HL-60 (cell line): ENCODE measurements around the gene CIAO3.

Source experiments
- DNase-seq, 2 experiments: peaks; one replicate each; pipeline ENCODE4 v3.0.0-alpha.2; 2010 to 2020; ENCODE audit warnings: low read depth in 1 of 2, low spot score in 1 of 2
- H3K27ac ChIP-seq: fragments of 250-450 bp; sonication (Bioruptor Pico); replicated peaks from 2 replicates; pipeline ENCODE4 v1.5.1; 2020; ENCODE audit warnings: mild to moderate bottlenecking, moderate library complexity
- H3K27me3 ChIP-seq: fragments of 250-450 bp; sonication (Bioruptor Pico); 2 replicates; pipeline ENCODE4 v1.5.1; 2021; ENCODE audit warnings: mild to moderate bottlenecking, moderate library complexity; ENCODE audit not compliant: insufficient read depth, poor library complexity, severe bottlenecking
- H3K4me3 ChIP-seq: replicated peaks from 2 replicates; pipeline ENCODE4 v1.5.1; 2011; ENCODE audit warnings: mild to moderate bottlenecking, control low read depth, low read length; ENCODE audit not compliant: insufficient read depth
- GABPA ChIP-seq: IDR thresholded peaks from 2 replicates; pipeline ENCODE4 v1.6.1; 2012; ENCODE audit warnings: low read depth
- POLR2AphosphoS5 ChIP-seq: IDR thresholded peaks from 2 replicates; pipeline ENCODE4 v1.6.1; 2012; ENCODE audit warnings: low read depth
- SPI1 ChIP-seq: IDR thresholded peaks from 2 replicates; pipeline ENCODE4 v1.6.1; 2012; ENCODE audit warnings: low read depth, mild to moderate bottlenecking, borderline replicate concordance
- TF ChIP-seq, protein P1 (sequence below): IDR thresholded peaks from 2 replicates; pipeline ENCODE4 v1.6.1; 2012; ENCODE audit warnings: low read depth; ENCODE audit not compliant: insufficient replicate concordance
- TF ChIP-seq, protein P2 (sequence below): IDR thresholded peaks from one replicate; pipeline ENCODE4 v1.5.1; 2011; ENCODE audit warnings: low read length, control low read depth, inconsistent platforms; ENCODE audit not compliant: insufficient read depth

Gene CIAO3

GRCh38 chr16:711084-711483 lies 29.7 kb downstream of the CIAO3 start:
- TF ChIP-seq, protein P1, sequence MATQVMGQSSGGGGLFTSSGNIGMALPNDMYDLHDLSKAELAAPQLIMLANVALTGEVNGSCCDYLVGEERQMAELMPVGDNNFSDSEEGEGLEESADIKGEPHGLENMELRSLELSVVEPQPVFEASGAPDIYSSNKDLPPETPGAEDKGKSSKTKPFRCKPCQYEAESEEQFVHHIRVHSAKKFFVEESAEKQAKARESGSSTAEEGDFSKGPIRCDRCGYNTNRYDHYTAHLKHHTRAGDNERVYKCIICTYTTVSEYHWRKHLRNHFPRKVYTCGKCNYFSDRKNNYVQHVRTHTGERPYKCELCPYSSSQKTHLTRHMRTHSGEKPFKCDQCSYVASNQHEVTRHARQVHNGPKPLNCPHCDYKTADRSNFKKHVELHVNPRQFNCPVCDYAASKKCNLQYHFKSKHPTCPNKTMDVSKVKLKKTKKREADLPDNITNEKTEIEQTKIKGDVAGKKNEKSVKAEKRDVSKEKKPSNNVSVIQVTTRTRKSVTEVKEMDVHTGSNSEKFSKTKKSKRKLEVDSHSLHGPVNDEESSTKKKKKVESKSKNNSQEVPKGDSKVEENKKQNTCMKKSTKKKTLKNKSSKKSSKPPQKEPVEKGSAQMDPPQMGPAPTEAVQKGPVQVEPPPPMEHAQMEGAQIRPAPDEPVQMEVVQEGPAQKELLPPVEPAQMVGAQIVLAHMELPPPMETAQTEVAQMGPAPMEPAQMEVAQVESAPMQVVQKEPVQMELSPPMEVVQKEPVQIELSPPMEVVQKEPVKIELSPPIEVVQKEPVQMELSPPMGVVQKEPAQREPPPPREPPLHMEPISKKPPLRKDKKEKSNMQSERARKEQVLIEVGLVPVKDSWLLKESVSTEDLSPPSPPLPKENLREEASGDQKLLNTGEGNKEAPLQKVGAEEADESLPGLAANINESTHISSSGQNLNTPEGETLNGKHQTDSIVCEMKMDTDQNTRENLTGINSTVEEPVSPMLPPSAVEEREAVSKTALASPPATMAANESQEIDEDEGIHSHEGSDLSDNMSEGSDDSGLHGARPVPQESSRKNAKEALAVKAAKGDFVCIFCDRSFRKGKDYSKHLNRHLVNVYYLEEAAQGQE = no peak
- TF ChIP-seq SPI1 (no peak), GABPA (no peak), POLR2AphosphoS5 (no peak)
- TF ChIP-seq, protein P2, sequence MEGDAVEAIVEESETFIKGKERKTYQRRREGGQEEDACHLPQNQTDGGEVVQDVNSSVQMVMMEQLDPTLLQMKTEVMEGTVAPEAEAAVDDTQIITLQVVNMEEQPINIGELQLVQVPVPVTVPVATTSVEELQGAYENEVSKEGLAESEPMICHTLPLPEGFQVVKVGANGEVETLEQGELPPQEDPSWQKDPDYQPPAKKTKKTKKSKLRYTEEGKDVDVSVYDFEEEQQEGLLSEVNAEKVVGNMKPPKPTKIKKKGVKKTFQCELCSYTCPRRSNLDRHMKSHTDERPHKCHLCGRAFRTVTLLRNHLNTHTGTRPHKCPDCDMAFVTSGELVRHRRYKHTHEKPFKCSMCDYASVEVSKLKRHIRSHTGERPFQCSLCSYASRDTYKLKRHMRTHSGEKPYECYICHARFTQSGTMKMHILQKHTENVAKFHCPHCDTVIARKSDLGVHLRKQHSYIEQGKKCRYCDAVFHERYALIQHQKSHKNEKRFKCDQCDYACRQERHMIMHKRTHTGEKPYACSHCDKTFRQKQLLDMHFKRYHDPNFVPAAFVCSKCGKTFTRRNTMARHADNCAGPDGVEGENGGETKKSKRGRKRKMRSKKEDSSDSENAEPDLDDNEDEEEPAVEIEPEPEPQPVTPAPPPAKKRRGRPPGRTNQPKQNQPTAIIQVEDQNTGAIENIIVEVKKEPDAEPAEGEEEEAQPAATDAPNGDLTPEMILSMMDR = no peak
- no peak for DNase-seq
- Histone ChIP-seq H3K4me3 (no peak overlapping the region), H3K27me3 (peaks cover 43% of the 10 kb centered on the region), H3K27ac (no peak overlapping the region)

- no peak for DNase-seq
- Histone ChIP-seq H3K27me3 (peaks cover 41% of the 10 kb centered on the region), H3K4me3 (no peak overlapping the region), H3K27ac (no peak overlapping the region)
- TF ChIP-seq POLR2AphosphoS5 (no peak), SPI1 (no peak), GABPA (no peak)
- TF ChIP-seq, protein P1 = no peak
- TF ChIP-seq, protein P2 = no peak
Observed at GRCh38 chr16:710500-711075, 30.2 kb downstream of the CIAO3 start.

DNA sequence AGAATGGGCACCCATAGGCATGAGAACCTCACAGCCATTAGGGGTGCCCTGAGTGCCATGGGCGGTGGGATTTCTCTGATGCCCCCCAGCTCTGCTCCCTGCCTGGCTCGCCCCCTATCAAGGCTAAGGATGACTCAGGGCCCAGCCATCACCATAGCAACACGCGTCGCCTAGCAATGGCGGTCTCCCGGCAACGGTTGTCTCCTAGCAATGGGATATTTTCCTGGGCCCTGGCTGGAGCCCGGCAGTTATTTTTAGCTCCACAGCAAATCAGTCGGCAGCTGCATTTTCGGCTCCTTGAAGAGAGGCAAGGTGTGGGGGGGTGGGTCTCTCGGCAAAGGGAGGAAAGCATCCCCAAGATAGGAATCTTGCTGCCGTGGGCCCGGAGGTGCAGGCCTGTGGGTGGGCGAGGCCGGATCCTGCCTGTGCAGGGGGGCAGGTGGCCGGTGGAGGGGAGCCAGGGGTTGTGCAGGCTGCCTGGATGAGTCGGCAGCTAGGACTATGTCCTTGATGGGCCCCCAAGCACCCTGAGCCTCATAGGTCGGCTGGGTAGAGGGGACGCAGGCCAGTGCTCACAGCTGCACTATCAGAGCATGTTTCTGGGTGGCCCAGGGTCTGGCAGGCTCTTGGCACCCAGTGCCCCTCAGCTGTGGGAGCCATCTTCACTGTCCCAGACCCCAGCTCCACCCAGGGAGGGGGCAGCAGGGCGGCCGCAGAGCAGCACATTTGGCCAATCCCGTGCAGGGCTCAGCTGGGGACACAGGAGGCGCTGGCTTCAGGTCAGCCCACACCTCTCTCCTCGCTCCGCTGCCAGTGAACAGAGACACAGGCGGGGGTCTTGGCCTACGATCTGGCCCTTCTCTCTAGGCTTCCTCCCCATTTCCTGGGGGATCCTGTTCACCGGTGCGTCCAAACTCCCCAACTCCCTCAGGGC lies 31.0 kb downstream of the CIAO3 start:
- H3K27me3 ChIP-seq = peaks cover 44% of the 10 kb centered on the region
- no peak overlapping the region for H3K27ac ChIP-seq
- no peak overlapping the region for H3K4me3 ChIP-seq
- DNase-seq = no peak
- TF ChIP-seq, protein P2 = no peak
- TF ChIP-seq POLR2AphosphoS5 (no peak), SPI1 (no peak)
